Raji (cell line): ENCODE data around the gene DKC1.

Source experiments
- POLR2A ChIP-seq: IDR thresholded peaks from 2 replicates; pipeline ENCODE4 v1.6.1; 2011; ENCODE audit warnings: low read depth, low read length, control low read depth; ENCODE audit not compliant: insufficient read depth

Gene DKC1

GRCh38 chrX:154762537-154763296 is at the start of gene DKC1:
TSS of gene DKC1 (plus strand) at chrX:154762864. CDS start at chrX:154762966, 102 bp downstream.
- peak; percentile 71 for TF ChIP-seq POLR2A

GRCh38 chrX:154714925-154715324 is 47.7 kb upstream of the DKC1 start:
- no peak for TF ChIP-seq POLR2A

- no peak for TF ChIP-seq POLR2A
Measured at GRCh38 chrX:154715825-154716224, 46.8 kb upstream of the DKC1 start.

GRCh38 chrX:154717824-154718223 is 44.8 kb upstream of the DKC1 start:
- TF ChIP-seq POLR2A, result no peak

GRCh38 chrX:154718616-154719015 is 44.0 kb upstream of the DKC1 start:
- no peak for TF ChIP-seq POLR2A

GRCh38 chrX:154719132-154719675 is 43.5 kb upstream of the DKC1 start:
- no peak for TF ChIP-seq POLR2A

GRCh38 chrX:154720067-154720466 is 42.6 kb upstream of the DKC1 start:
- TF ChIP-seq POLR2A, result no peak

- no peak for TF ChIP-seq POLR2A
Measured at GRCh38 chrX:154721155-154721554, 41.5 kb upstream of the DKC1 start.

- no peak for TF ChIP-seq POLR2A
Measured at GRCh38 chrX:154724993-154725756, 37.5 kb upstream of the DKC1 start.

- TF ChIP-seq POLR2A, result no peak
Measured at GRCh38 chrX:154727418-154727817, 35.2 kb upstream of the DKC1 start.

- TF ChIP-seq POLR2A, result no peak
Measured at GRCh38 chrX:154727871-154728270, 34.8 kb upstream of the DKC1 start.

GRCh38 chrX:154728431-154729190 is 34.1 kb upstream of the DKC1 start:
- no peak for TF ChIP-seq POLR2A

GRCh38 chrX:154729439-154729838 is 33.2 kb upstream of the DKC1 start:
- TF ChIP-seq POLR2A, result no peak

- no peak for TF ChIP-seq POLR2A
Measured at GRCh38 chrX:154730253-154730891, 32.3 kb upstream of the DKC1 start.

GRCh38 chrX:154731184-154731583 is 31.5 kb upstream of the DKC1 start:
- TF ChIP-seq POLR2A, result no peak
